Stimulated activated CD8-positive, alpha-beta memory T cell treated with anti-CD3 and anti-CD28 coated beads, Interleukin-7, amount 100 ng/mL, for 1 hour (primary cell): ENCODE results near the gene CLPX.
A peak's percentile ranks its signal among the peaks of the same experiment; 100 is the strongest.
"Not testable (repeated sequence)": the region's sequence is repeated elsewhere in the genome, so short reads cannot be mapped to it uniquely, and the experiment has no call there.

Experiments used
- DNase-seq, 2 donors: peaks; one replicate each; pipeline ENCODE4 v3.0.0-alpha.2; 2020; ENCODE audit warnings: low read depth in 2 of 2

CLPX gene

GRCh38 chr15:65184868-65185717, at the start of gene CLPX:
TSS of gene CLPX (minus strand) at chr15:65185342. CDS start at chr15:65185153, 189 bp downstream.
- DNase-seq = peak; percentile 73

GRCh38 chr15:65233696-65234095, 48.6 kb upstream of the CLPX start:
- DNase-seq = no peak

GRCh38 chr15:65232520-65232919, 47.4 kb upstream of the CLPX start:
- no peak for DNase-seq

- no peak for DNase-seq
Observed at GRCh38 chr15:65231306-65231705, 46.2 kb upstream of the CLPX start.

- not testable (repeated sequence) for DNase-seq
Observed at GRCh38 chr15:65226901-65227300, 41.8 kb upstream of the CLPX start.

GRCh38 chr15:65226221-65226620, 41.1 kb upstream of the CLPX start:
- DNase-seq = no peak

- DNase-seq = no peak
Observed at GRCh38 chr15:65223996-65224395, 38.9 kb upstream of the CLPX start.

GRCh38 chr15:65222891-65223290, 37.7 kb upstream of the CLPX start:
- no peak for DNase-seq

DNA sequence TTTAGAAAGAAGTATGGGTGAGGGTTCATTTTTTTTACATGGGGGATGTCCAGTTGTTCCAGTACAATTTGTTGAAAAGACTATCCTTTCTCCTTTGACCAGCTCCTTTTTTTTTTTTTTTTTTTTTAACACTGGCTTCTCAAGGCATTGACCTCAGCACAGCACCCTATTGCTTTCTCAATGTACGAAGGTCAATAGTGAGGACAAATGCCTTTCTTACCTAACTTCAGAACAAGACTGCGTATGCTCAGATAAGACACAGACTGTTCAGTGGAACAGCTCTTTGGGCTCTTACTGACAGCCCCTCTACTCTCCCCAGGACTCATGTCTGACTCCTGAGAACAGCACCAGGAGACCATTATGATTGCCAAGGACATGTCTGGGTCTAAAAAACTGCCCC, 36.6 kb upstream of the CLPX start:
- DNase-seq = no peak

- DNase-seq = no peak
Observed at GRCh38 chr15:65219137-65219536, 34.0 kb upstream of the CLPX start.

DNA sequence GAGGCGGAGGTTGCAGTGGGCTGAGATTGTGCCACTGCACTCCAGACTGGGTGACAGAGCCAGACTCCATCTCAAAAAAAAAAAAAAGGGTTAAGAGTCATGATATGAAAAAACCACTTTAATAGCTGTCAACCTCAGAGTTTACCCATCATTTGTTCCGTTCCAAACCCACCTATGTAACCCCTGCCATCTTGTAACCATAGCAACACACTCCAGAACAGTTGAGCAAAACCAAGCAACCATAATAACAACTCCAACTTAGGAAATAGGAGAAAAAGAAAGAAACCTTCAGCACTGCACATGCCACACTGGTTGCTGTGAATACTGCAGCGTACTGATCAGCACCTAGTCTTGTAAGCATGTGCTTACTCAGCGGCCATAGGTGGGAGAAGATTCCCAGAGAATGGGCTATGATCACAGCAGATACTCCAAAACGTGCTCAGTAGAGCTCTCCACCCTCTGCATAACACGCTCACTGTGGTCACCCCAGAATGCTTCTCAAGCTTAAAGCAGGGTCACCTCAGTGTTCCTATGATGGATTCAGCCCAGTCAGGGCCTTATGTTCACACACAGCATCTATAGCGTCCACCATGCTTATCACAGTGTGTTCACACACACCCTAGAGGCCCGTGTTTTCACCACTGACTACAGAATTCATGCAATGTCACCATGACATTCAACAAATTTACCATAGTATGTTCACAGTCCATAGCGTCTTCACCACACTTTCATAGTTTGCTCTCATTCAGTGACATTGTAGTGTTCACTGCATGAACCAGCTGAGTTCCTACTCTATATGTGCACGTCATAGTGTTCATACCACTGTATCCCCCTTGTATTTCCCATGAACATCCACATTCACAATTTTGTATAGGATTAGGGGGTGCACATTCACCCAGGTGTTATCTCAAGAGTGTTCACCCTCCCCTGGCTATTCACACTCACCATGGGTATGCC, 32.7 kb upstream of the CLPX start:
- DNase-seq = no peak

DNA sequence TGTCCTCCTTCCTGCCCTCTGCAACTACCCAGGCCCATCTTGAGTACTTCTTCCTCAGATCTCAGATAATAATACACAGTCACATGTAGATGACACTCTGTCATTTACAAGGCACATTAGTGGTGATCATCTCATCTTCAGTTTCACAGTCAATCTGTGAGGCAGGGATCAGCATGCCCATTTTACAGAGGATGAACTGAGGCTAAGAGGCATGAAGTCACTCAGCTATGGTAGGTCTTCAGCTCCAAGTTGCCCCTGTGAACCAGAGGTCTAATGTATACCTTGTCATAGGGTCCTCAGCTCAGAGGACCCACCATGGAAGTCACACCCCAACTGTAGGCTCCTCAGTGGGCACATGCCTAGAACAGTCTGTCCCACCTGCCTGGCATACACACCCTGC, 30.4 kb upstream of the CLPX start:
- no peak for DNase-seq

DNA sequence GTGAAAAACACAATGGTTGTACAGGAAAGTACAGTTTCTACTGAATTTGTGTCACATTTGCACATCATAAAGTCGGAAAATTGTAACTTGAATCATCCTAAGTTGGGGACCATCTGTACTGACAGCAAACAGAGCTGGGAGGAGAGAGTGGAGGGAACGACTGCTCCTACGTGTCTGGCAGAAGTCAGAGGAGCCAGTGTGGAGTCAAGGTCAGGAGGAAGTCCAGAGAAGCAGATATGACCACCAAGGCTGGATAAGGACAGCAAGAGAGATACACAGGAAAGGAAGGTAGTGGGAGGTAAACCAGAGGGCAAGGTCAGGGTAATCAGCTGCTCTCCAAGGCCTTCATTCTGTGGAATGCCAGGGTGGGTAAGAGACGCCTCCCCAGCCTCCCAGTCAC, 28.9 kb upstream of the CLPX start:
- DNase-seq = no peak

GRCh38 chr15:65213241-65213640, 28.1 kb upstream of the CLPX start:
- DNase-seq = no peak

- DNase-seq = no peak
Observed at GRCh38 chr15:65212097-65212496, 27.0 kb upstream of the CLPX start.

DNA sequence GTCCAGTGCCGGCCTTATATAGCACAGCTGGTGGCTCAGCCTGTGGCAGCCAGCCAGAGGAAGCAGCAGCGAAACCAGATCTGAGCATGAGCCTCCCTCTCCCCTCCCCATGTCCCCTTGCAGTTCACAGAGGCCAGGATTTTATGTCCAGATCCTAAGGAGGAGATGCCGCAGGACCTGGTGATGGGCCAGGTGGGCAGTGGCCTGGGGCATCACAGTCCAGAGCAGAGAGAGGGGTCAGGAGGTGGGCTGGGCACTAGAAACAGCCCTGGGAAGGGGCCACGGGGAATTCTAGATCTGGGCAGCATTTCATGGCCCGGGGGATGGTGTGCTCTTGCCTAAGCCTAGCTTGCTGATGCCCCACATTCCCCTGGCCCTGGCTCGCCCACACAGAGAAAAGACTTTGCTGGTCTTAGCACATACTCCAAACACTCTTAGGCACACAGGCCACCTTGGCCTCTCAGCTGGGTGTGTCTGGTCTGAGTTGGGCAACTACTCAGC, 26.4 kb upstream of the CLPX start:
- DNase-seq = no peak

DNA sequence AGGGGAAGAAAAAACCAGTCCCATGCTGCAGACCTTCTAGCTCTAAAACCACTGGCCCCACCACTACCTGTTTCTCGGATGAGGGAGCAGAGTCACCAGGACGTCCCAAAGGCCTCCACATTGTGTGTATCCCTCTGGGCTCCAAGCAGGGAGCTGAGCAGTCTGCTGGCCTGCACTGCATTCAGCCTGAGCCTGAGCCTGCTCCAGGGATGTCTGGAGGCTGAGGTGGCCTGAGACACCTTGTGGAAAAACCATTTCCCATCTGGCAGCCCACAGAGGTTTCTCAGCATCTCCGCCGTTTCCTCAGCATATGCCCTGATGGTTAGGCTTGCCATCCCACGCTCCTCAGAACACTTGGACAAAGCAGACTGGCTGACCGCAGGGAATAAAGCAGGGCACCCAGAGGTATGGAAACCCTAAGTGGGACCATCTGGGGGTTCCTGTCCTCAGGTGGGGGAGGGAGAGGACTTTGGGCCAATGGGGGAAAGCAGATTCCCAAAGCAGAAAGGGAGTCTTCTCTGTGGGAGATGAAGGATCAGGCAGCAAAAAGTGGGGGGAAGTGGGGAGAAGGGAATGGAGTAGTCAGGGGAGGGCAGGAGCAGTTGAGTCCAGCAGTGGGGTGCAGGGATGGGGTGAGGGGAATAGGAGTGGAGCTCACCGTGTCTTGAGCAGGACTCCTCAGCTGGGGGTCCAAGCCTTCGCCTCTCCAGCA, 25.8 kb upstream of the CLPX start, which contains the start of gene CILP:
Gene CILP (minus strand): TSS at position 704 of the 712 bp plus-strand sequence. CDS start 1,718 bp downstream, outside the sequence.
- no peak for DNase-seq

DNA sequence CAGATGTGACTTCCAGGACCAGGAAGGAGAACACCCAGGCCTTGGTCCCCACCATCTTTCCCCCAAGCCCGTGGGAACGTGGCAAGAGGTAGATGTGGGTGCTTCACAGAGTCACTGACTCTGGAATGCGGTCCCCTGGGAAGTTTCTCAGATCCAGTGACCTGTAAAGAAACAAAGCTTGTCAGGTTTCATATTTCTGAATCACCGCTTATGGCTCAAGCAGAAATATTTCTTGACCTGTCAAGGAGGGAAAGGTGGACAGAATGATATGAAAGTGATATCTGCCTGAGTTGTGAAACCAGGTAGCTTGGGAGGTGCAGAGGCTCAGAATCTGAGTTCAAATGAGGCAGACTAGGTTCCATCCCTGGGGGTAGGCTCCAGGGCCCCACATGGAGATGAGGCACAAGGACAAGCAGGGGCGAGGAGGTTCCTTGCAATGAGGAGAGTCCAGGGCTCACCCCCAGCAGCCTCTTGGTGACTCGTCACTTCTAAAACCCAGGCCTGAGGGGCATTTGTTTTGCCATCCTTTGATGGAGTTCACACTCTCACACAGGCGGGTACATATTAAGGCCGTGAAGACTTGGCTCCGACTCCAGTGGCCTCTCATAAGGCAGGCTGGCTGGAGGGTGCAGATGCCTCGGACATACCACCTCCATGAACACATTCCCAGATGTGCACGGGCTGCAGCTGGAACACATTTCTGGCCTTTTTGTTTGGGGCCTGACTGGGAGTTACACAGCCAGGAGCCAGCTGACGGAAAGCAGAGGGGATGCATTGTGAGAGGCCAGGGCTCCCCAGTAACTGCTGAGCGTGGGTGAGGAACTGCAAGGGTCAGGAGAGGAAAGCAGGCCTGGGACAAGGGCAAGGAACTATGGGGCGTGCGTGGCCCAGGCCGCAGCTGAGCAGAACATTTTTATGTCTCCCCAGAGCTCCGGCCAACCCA, 24.8 kb upstream of the CLPX start:
- DNase-seq = no peak

- no peak for DNase-seq
Observed at GRCh38 chr15:65208647-65209046, 23.5 kb upstream of the CLPX start.

DNA sequence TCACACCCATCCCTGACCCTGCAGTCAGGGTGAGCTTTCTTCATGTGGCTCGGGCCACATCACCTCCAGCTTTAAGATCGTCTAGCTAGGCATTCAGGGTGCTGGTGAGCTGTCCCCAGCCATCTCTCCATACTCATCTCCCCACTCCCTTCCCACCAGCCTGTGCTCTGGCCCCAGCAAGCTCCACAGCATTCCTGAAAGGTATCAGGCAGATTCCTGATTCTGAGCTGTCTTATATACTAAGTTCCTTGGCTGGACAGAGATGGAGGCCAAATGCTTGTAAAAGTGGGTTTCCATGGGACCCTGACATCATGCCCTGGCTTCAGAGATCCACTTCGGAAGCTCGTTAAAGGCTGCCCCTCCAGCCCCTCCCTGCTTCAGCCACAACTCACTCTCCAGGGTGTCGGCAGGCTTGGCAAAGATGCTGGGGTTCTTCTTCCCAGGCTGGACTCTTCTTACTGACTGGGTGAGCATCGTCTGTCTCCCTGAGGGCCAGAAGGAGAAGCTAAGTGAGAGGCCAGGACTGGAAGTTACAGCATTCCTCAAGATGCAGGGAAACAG, 22.2 kb upstream of the CLPX start:
- DNase-seq = no peak
